Fibroblast of skin of abdomen (primary cell): ENCODE measurements around the gene MSRB2.
A peak's percentile ranks its signal among the peaks of the same experiment; 100 is the strongest.

ENCODE experiments used
- DNase-seq: peaks from one replicate; pipeline ENCODE4 v3.0.0-alpha.2; 2013

MSRB2 gene

GRCh38 chr10:23114228-23114850 lies 19.0 kb downstream of the MSRB2 start:
- no peak for DNase-seq

DNA sequence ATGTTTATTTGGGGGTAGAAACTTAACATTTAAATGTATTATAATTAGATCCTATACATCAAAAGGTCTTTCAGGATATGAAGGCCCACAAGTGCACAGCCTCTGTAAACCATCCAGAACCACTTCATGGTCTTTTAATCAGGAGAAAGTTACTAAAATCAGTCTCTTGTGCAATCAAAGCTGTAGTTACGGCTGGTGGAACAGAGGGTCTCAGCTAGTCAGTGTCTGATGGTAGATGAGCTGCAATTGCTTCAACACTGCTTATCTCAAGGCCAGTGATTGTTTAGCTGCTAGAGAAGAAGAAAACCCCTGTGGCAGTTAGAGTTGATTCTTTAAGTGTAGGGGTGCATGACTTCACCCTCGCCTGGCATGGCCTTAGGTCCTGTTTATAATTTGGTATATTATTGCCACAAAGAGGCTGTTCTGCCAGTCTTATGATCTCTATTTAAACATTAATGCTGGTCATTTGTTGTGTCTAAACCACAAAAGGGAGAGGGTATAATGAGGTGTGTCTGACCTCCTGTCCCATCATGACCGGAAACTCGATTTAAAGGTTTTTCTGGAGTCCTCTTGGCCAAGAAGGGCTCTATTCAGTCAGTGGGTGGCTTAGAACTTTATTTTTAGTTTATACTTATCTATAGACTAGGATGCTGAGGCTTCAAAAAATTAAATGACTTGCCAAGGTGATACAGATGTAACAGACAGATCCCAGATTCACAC lies 21.3 kb downstream of the MSRB2 start:
- DNase-seq, result no peak

- DNase-seq, result no peak
Observed at GRCh38 chr10:23120001-23120934, 24.9 kb downstream of the MSRB2 start.

- no peak for DNase-seq
Observed at GRCh38 chr10:23121135-23121534, 25.8 kb downstream of the MSRB2 start.

DNA sequence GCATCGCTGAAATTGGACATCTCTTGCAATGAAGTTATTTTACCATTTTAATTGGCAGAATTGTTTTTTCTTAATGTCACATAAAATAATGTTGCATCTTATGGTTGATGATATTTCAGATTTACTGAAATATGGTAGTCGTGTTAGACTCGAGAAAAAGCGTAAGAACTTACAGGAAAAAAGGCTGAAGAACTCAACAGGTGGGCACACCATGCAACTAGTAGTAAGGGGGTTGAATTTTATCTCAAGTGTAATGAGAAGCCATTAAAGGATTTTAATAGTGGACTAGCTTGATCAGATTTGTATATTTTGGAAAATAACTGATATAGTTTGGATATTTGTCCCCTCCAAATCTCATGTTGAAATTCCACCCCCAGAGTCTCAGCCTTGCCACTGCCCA lies 41.1 kb downstream of the MSRB2 start:
- DNase-seq, result no peak

GRCh38 chr10:23139677-23140076 lies 44.3 kb downstream of the MSRB2 start:
- no peak for DNase-seq

GRCh38 chr10:23141995-23142394 lies 46.6 kb downstream of the MSRB2 start:
- no peak for DNase-seq

DNA sequence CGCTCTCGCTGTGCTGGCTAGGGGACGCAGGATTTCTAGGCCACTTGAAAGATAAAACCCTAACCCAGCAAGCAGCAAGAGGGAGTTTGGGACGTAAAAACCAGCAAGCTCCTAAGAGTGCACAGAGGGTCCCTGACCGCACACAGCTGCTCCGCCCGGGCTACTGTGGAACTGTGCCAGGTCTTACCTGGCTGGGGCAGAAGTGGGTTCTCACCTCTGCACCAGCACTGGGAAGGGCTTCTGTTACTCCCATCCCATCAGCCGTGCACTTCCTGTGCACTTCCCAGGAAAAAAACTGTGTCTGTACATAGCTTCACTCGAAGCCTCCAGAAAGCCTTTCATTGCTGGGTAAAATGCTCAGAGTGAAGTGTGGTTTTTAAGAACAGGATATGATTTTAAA lies 50.9 kb downstream of the MSRB2 start:
- DNase-seq, result no peak

GRCh38 chr10:23147035-23147434 lies 51.7 kb downstream of the MSRB2 start:
- no peak for DNase-seq

GRCh38 chr10:23148214-23148613 lies 52.8 kb downstream of the MSRB2 start:
- no peak for DNase-seq

- no peak for DNase-seq
Observed at GRCh38 chr10:23150091-23150490, 54.7 kb downstream of the MSRB2 start.

GRCh38 chr10:23150610-23151009 lies 55.2 kb downstream of the MSRB2 start:
- no peak for DNase-seq

GRCh38 chr10:23151071-23151470 lies 55.7 kb downstream of the MSRB2 start:
- DNase-seq, result no peak

DNA sequence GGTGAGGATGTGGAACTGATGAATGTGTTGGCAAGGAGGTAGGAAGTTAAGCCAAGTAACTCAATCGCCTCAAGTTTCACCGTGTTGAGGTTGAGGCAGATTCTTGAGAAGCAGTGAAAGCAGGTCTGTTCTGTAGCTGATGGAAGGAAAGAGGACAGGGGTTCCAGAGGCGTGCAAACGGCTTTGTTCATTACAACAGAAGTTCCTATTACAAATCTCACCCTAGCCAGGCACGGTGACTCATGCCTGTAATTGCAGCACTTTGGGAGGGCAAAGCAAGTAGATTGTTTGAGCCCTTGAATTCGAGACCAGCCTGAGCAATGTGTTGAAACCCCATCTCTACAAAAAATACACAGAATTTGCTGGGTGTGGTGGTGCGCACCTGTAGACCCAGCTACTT lies 59.8 kb downstream of the MSRB2 start:
- DNase-seq, result peak; percentile 2

- no peak for DNase-seq
Observed at GRCh38 chr10:23156447-23157150, 61.2 kb downstream of the MSRB2 start.

- DNase-seq, result no peak
Observed at GRCh38 chr10:23157239-23157681, 61.9 kb downstream of the MSRB2 start.

GRCh38 chr10:23157691-23158369 lies 62.5 kb downstream of the MSRB2 start:
- DNase-seq, result peak; percentile 46

DNA sequence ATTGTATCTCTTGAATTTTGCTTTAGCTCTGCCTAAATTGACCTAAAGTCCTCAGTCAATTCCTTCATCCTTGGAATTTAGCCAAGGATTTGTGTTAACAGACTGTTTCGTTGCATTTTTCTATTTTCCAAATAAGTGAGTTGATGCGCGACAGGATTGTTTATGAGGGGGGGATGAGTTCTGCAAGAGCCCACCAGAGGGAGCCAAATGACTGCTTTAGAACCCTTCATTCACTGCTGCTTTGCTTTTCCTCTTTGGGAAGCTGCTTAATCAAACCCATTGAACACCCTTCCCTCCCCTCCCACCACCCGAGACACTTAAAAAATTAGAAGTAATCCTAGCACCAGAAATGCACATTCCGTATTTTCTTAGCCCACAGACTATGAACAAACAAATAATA lies 63.0 kb downstream of the MSRB2 start:
- DNase-seq, result peak; percentile 52

- DNase-seq, result peak; percentile 37
Observed at GRCh38 chr10:23171232-23171876, 76.0 kb downstream of the MSRB2 start.
